Measurements from ENCODE around the gene ANKS1B.

Gene ANKS1B

GRCh38 chr12:98698603-98699463 is 1285.9 kb downstream of the ANKS1B start:
- peak in 2 of 5 donors; percentile 16 to 64 for DNase-seq

GRCh38 chr12:98697209-98697608 is 1287.5 kb downstream of the ANKS1B start:
- no peak for DNase-seq

GRCh38 chr12:98696036-98696646 is 1288.6 kb downstream of the ANKS1B start:
- no peak for DNase-seq

GRCh38 chr12:98691351-98691750 is 1293.4 kb downstream of the ANKS1B start:
- no peak for DNase-seq

DNA sequence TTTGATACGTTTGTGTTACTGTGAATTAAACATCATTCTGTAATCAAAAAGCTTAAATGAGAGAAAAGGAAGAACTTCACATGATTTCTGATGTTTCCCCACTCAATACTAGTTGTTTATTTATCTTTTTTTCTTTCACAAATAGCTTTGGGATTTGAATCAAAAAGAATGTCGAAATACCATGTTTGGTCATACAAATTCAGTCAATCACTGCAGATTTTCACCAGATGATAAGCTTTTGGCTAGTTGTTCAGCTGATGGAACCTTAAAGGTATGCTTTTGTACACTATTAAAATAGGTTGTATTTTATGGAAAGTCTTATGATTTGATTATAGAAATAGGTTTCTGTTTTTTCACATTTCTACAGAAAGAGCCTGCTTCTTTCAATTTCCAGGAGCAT is 1298.1 kb downstream of the ANKS1B start:
- no peak for DNase-seq
